IMR-90 (cell line): ENCODE data around the gene METTL27. TPM values are rescaled to one million over a fixed set of nuclear protein-coding genes. Genes with fewer than 3 reads are reported as not detected.
"Not testable (repeated sequence)": the region's sequence is repeated elsewhere in the genome, so short reads cannot be mapped to it uniquely, and the experiment has no call there.

Source experiments
- ATAC-seq: fragments of 200-7000 bp; cut with Tn5 transposase; 2 replicates; pipeline ENCODE4 v1.9.1; 2020; ENCODE audit warnings: low read depth, mild to moderate bottlenecking, moderate library complexity
- BruUV-seq: library from RNA; stranded (reverse); fragments of 400-500 nt; replicated peaks from 2 replicates; lab custom pipeline; 2021; lab: Mats Ljungman, UMichigan
- CTCF ChIA-PET: fragments of 300-600 bp; formaldehyde crosslinking; extraction: SDS; loops from one replicate; lab custom pipeline; 2021; ENCODE audit warnings: antibody characterized with exemption; lab: Yijun Ruan, JAX
- POLR2A ChIA-PET: fragments of 300-600 bp; sonication (Branson Sonifier 250); formaldehyde crosslinking; loops from one replicate; lab custom pipeline; 2022; ENCODE audit warnings: antibody characterized with exemption; ENCODE audit not compliant: unreplicated experiment; lab: Charles Lee
- DNase-seq: peaks from one replicate; pipeline ENCODE4 v3.0.0; 2013
- H2AFZ ChIP-seq: replicated peaks from 2 replicates; pipeline ENCODE3; 2013; ENCODE audit warnings: low read length, mild to moderate bottlenecking; ENCODE audit not compliant: poor library complexity
- H2AK5ac ChIP-seq: 2 replicates; pipeline ENCODE4 v1.6.1; 2013; ENCODE audit warnings: low read depth, low read length, inconsistent platforms
- H2AK9ac ChIP-seq: replicated peaks from 2 replicates; pipeline ENCODE3; 2013; ENCODE audit warnings: mild to moderate bottlenecking, low read depth, low read length, moderate library complexity; ENCODE audit not compliant: poor library complexity
- H2BK120ac ChIP-seq: 2 replicates; pipeline ENCODE4 v1.6.1; 2013; ENCODE audit warnings: low read depth, low read length, inconsistent platforms
- H2BK15ac ChIP-seq: 3 replicates; pipeline ENCODE4 v1.6.1; 2013; ENCODE audit warnings: low read depth, low read length, inconsistent platforms
- H2BK20ac ChIP-seq: 2 replicates; pipeline ENCODE4 v1.6.1; 2013; ENCODE audit warnings: low read depth, mild to moderate bottlenecking, inconsistent platforms, low read length, moderate library complexity
- H2BK5ac ChIP-seq: 2 replicates; pipeline ENCODE4 v1.6.1; 2013; ENCODE audit warnings: mild to moderate bottlenecking, low read depth, low read length, inconsistent platforms; ENCODE audit not compliant: poor library complexity, severe bottlenecking
- H3K14ac ChIP-seq: replicated peaks from 2 replicates; pipeline ENCODE4 v1.6.1; 2013; ENCODE audit warnings: low read depth, low read length, inconsistent platforms
- H3K18ac ChIP-seq: 2 replicates; pipeline ENCODE4 v1.6.1; 2013; ENCODE audit warnings: low read depth, low read length, control low read depth
- H3K23ac ChIP-seq: 2 replicates; pipeline ENCODE4 v1.6.1; 2013; ENCODE audit warnings: low read depth, low read length, inconsistent platforms
- H3K27ac ChIP-seq: 2 replicates; pipeline ENCODE4 v1.5.1; 2013; ENCODE audit warnings: mild to moderate bottlenecking, control low read depth, low read length; ENCODE audit not compliant: insufficient read depth
- H3K27me3 ChIP-seq: 2 replicates; pipeline ENCODE4 v1.6.1; 2013; ENCODE audit warnings: low read length; ENCODE audit not compliant: control insufficient read depth, insufficient read depth
- H3K36me3 ChIP-seq: 2 replicates; pipeline ENCODE4 v1.6.1; 2013; ENCODE audit warnings: low read length, mixed read lengths; ENCODE audit not compliant: control insufficient read depth, insufficient read depth
- H3K4ac ChIP-seq: 2 replicates; pipeline ENCODE4 v1.6.1; 2013; ENCODE audit warnings: low read depth, low read length, inconsistent platforms
- H3K4me1 ChIP-seq: 2 replicates; pipeline ENCODE4 v1.6.1; 2013; ENCODE audit warnings: low read length, mixed read lengths; ENCODE audit not compliant: control insufficient read depth, insufficient read depth
- H3K4me2 ChIP-seq: 2 replicates; pipeline ENCODE4 v1.6.1; 2013; ENCODE audit warnings: low read depth, mild to moderate bottlenecking, control low read depth, low read length, moderate library complexity
- H3K4me3 ChIP-seq: 2 replicates; pipeline ENCODE4 v1.5.1; 2013; ENCODE audit warnings: low read depth, mild to moderate bottlenecking, control low read depth, low read length, moderate library complexity; ENCODE audit not compliant: insufficient read depth
- H3K56ac ChIP-seq: 2 replicates; pipeline ENCODE4 v1.6.1; 2013; ENCODE audit warnings: low read length, inconsistent platforms; ENCODE audit not compliant: insufficient read depth; ENCODE audit errors: extremely low read depth
- H3K79me1 ChIP-seq, 2 experiments: 2 replicates each; pipeline ENCODE4 v1.6.1; 2013; ENCODE audit warnings: low read length in 2 of 2, inconsistent platforms in 1 of 2, low read depth in 1 of 2
- H3K9ac ChIP-seq: 2 replicates; pipeline ENCODE4 v1.6.1; 2013; ENCODE audit warnings: low read depth, low read length, control low read depth
- H3K9me1 ChIP-seq: 2 replicates; pipeline ENCODE4 v1.6.1; 2013; ENCODE audit warnings: low read length, inconsistent platforms; ENCODE audit not compliant: insufficient read depth
- H3K9me3 ChIP-seq: 2 replicates; pipeline ENCODE4 v1.6.1; 2013; ENCODE audit warnings: low read length; ENCODE audit not compliant: control insufficient read depth, insufficient read depth
- H4K20me1 ChIP-seq: 2 replicates; pipeline ENCODE4 v1.6.1; 2013; ENCODE audit warnings: low read length, inconsistent platforms; ENCODE audit not compliant: insufficient read depth
- H4K5ac ChIP-seq: 2 replicates; pipeline ENCODE4 v1.6.1; 2013; ENCODE audit warnings: mild to moderate bottlenecking, low read depth, low read length, control low read depth
- H4K8ac ChIP-seq, 2 experiments: 2 replicates each; pipeline ENCODE4 v1.6.1; 2013; ENCODE audit warnings: low read depth in 2 of 2, low read length in 2 of 2, control low read depth in 1 of 2, inconsistent platforms in 1 of 2
- H4K91ac ChIP-seq: 2 replicates; pipeline ENCODE4 v1.6.1; 2013; ENCODE audit warnings: low read depth, low read length, inconsistent platforms; ENCODE audit not compliant: insufficient read depth
- CHD1 ChIP-seq: IDR thresholded peaks from 2 replicates; pipeline ENCODE4 v1.6.1; 2012; ENCODE audit warnings: low read depth, low read length, improper control_type of control experiment
- MAFK ChIP-seq: IDR thresholded peaks from 2 replicates; pipeline ENCODE4 v1.6.1; 2012; ENCODE audit warnings: low read depth, low read length, improper control_type of control experiment
- MAZ ChIP-seq: IDR thresholded peaks from 2 replicates; pipeline ENCODE4 v1.6.1; 2012; ENCODE audit warnings: low read depth, mild to moderate bottlenecking, low read length, improper control_type of control experiment, moderate library complexity, borderline replicate concordance
- POLR2A ChIP-seq: IDR thresholded peaks from 2 replicates; pipeline ENCODE4 v1.6.1; 2012; ENCODE audit warnings: mild to moderate bottlenecking, low read depth, low read length
- SMC3 ChIP-seq: fragments of 150-350 bp; IDR thresholded peaks from 2 replicates; pipeline ENCODE4 v1.6.1; 2016; ENCODE audit warnings: low read depth, mild to moderate bottlenecking, antibody characterized with exemption, low read length, moderate library complexity
- WGBS, 2 experiments: methylation state at CpG; one replicate each; pipeline versions ENCODE4 v1.1.5 to v1.1.7; 2013; ENCODE audit warnings: missing lambda C conversion rate in 2 of 2; ENCODE audit not compliant: insufficient read length in 1 of 2; ENCODE audit errors: extremely low coverage in 2 of 2; 5-methylcytosine and 5-hydroxymethylcytosine counted together
- dilution Hi-C: fragments of 300-500 bp; cut with HindIII; formaldehyde crosslinking; loops from one replicate; pipeline ENCODE4 v1.14.3; 2018; ENCODE audit warnings: low sequenced_read_pairs; ENCODE audit not compliant: unreplicated experiment
- in situ Hi-C: fragments of 300-500 bp; cut with MboI; formaldehyde crosslinking; loops from 3 replicates; pipeline ENCODE4 v1.14.3; 2019; ENCODE audit warnings: low sequenced_read_pairs, inconsistent platforms, mixed read lengths
- intact Hi-C: fragments of 100-400 bp; cut with micrococcal nuclease; formaldehyde crosslinking; loops from 2 replicates; pipeline ENCODE4 v1.10.0; 2022
- polyA plus RNA-seq, 3 experiments: library from polyadenylated mRNA; depleted of rRNA; stranded (reverse); fragments of >200 nt; gene quantifications; 2 replicates each; pipeline ENCODE4 v1.2.3, GENCODE V29; 2012; ENCODE audit warnings: low replicate concordance in 1 of 3
- total RNA-seq: library from RNA; depleted of rRNA; stranded (reverse); fragments of >200 nt; gene quantifications from 2 replicates; pipeline ENCODE4 v1.2.3, GENCODE V29; 2012
- TF ChIP-seq, protein P1 (sequence below): conservative IDR thresholded peaks from 2 replicates; pipeline ENCODE4 v1.5.1; 2012; ENCODE audit warnings: mild to moderate bottlenecking, low read depth, low read length, improper control_type of control experiment

Gene METTL27
- total and polyA plus RNA-seq, 2 of the 4 experiments (the other 2 are of a cell fraction): 2.3 to 4.3 TPM

- no TSS peak for BruUV-seq
- Histone ChIP-seq H2BK15ac (no peak overlapping the region), H3K9ac (no peak overlapping the region), H2AK9ac (no peak overlapping the region), H3K4me1 (no peaks in the 10 kb centered on the region), H3K27me3 (no peaks in the 10 kb centered on the region), H3K79me1 (no peaks in the 10 kb centered on the region), H3K9me1 (no peaks in the 10 kb centered on the region), H3K4ac (no peak overlapping the region), H4K5ac (no peak overlapping the region), H3K56ac (no peak overlapping the region), H3K9me3 (no peaks in the 10 kb centered on the region), H3K4me2 (no peak overlapping the region), H2AFZ (no peak overlapping the region), H4K91ac (no peak overlapping the region), H3K36me3 (no peaks in the 10 kb centered on the region), H2AK5ac (no peak overlapping the region), H4K20me1 (no peaks in the 10 kb centered on the region), H2BK120ac (no peak overlapping the region), H4K8ac (no peak overlapping the region), H3K4me3 (no peak overlapping the region), H3K18ac (no peak overlapping the region), H2BK5ac (no peak overlapping the region), H2BK20ac (no peak overlapping the region), H3K14ac (no peak overlapping the region), H3K27ac (no peak overlapping the region), H3K23ac (no peak overlapping the region)
- ChIA-PET CTCF (no interaction called here), POLR2A (no interaction called here)
- ATAC-seq (no peak), DNase-seq (no peak)
- in situ Hi-C loops: no loop called here
- intact Hi-C loops: loop anchor here (10.0 kb wide), 1 partner anchor 55 kb away; no protein-coding TSS in a partner anchor
- TF ChIP-seq MAFK: no peak
- no peak for TF ChIP-seq CHD1
- no peak for TF ChIP-seq POLR2A
- TF ChIP-seq MAZ: no peak
- TF ChIP-seq SMC3: no peak
- TF ChIP-seq, protein P1, sequence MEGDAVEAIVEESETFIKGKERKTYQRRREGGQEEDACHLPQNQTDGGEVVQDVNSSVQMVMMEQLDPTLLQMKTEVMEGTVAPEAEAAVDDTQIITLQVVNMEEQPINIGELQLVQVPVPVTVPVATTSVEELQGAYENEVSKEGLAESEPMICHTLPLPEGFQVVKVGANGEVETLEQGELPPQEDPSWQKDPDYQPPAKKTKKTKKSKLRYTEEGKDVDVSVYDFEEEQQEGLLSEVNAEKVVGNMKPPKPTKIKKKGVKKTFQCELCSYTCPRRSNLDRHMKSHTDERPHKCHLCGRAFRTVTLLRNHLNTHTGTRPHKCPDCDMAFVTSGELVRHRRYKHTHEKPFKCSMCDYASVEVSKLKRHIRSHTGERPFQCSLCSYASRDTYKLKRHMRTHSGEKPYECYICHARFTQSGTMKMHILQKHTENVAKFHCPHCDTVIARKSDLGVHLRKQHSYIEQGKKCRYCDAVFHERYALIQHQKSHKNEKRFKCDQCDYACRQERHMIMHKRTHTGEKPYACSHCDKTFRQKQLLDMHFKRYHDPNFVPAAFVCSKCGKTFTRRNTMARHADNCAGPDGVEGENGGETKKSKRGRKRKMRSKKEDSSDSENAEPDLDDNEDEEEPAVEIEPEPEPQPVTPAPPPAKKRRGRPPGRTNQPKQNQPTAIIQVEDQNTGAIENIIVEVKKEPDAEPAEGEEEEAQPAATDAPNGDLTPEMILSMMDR: no peak
- dilution Hi-C loops: no loop called here
- WGBS, 2 experiments: no CpG with 5 or more reads among the region's 10 CpGs
Measured at GRCh38 chr7:73799282-73800141, 42.8 kb downstream of the METTL27 start.

DNA sequence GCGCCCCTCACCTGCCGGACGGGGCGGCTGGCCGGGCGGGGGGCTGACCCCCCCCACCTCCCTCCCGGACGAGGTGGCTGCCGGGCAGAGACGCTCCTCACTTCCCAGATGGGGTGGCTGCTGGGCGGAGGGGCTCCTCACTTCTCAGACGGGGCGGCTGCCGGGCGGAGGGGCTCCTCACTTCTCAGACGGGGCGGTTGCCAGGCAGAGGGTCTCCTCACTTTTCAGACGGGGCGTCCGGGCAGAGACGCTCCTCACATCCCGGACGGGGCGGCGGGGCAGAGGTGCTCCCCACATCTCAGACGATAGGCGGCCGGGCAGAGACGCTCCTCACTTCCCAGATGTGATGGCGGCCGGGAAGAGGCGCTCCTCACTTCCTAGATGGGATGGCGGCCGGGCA, 45.1 kb downstream of the METTL27 start:
- H2BK120ac ChIP-seq, H2BK15ac ChIP-seq, H3K36me3 ChIP-seq, H3K79me1 ChIP-seq, H3K4ac ChIP-seq, H3K56ac ChIP-seq, H3K4me1 ChIP-seq, H3K18ac ChIP-seq, H4K5ac ChIP-seq, H2BK20ac ChIP-seq, H2AK5ac ChIP-seq, CTCF ChIA-PET, H2AFZ ChIP-seq, H4K20me1 ChIP-seq, H3K27ac ChIP-seq, in situ Hi-C loops, H4K91ac ChIP-seq, dilution Hi-C loops, H3K23ac ChIP-seq, H2BK5ac ChIP-seq, H3K14ac ChIP-seq, H3K4me2 ChIP-seq, H3K9ac ChIP-seq, H4K8ac ChIP-seq, POLR2A ChIA-PET, ATAC-seq, DNase-seq, H3K9me1 ChIP-seq, H3K27me3 ChIP-seq, H3K9me3 ChIP-seq, BruUV-seq, H2AK9ac ChIP-seq, H3K4me3 ChIP-seq: not testable (repeated sequence)
- intact Hi-C loops: loop anchor here (10.0 kb wide), 1 partner anchor 52 kb away; no protein-coding TSS in a partner anchor
- WGBS, 2 experiments: no CpG with 5 or more reads among the region's 34 CpGs
